GM19452 (cell line): ENCODE data around the gene NAT10.

Experiments used
- ATAC-seq: cut with Tn5 transposase; IDR thresholded peaks from one replicate; pipeline ENCODE4 v1.9.1; 2021; ENCODE audit not compliant: unreplicated experiment

The NAT10 gene

GRCh38 chr11:34148504-34149165 lies 43.2 kb downstream of the NAT10 start:
- no peak for ATAC-seq

GRCh38 chr11:34149274-34149673 lies 43.8 kb downstream of the NAT10 start:
- no peak for ATAC-seq

- ATAC-seq, result no peak
Measured at GRCh38 chr11:34149786-34150185, 44.4 kb downstream of the NAT10 start.

GRCh38 chr11:34150494-34151151 lies 45.2 kb downstream of the NAT10 start:
- no peak for ATAC-seq

- ATAC-seq, result no peak
Measured at GRCh38 chr11:34151166-34151565, 45.7 kb downstream of the NAT10 start.

GRCh38 chr11:34151916-34152845 lies 46.8 kb downstream of the NAT10 start:
- ATAC-seq, result no peak

- ATAC-seq, result peak; percentile 73
Measured at GRCh38 chr11:34154059-34154875, 48.8 kb downstream of the NAT10 start.

- no peak for ATAC-seq
Measured at GRCh38 chr11:34155057-34155756, 49.8 kb downstream of the NAT10 start.

GRCh38 chr11:34155757-34156062 lies 50.3 kb downstream of the NAT10 start:
- no peak for ATAC-seq

GRCh38 chr11:34157163-34157562 lies 51.7 kb downstream of the NAT10 start:
- no peak for ATAC-seq

GRCh38 chr11:34158661-34159060 lies 53.2 kb downstream of the NAT10 start:
- ATAC-seq, result no peak

- no peak for ATAC-seq
Measured at GRCh38 chr11:34160049-34160721, 54.8 kb downstream of the NAT10 start.

GRCh38 chr11:34160791-34161190 lies 55.4 kb downstream of the NAT10 start:
- ATAC-seq, result no peak

- no peak for ATAC-seq
Measured at GRCh38 chr11:34161361-34161760, 55.9 kb downstream of the NAT10 start.

- ATAC-seq, result no peak
Measured at GRCh38 chr11:34161812-34162492, 56.5 kb downstream of the NAT10 start.

GRCh38 chr11:34162493-34162820 lies 57.0 kb downstream of the NAT10 start:
- ATAC-seq, result no peak

- ATAC-seq, result no peak
Measured at GRCh38 chr11:34162856-34163255, 57.4 kb downstream of the NAT10 start.

GRCh38 chr11:34165121-34165520 lies 59.7 kb downstream of the NAT10 start:
- no peak for ATAC-seq

- no peak for ATAC-seq
Measured at GRCh38 chr11:34165786-34166555, 60.5 kb downstream of the NAT10 start.
